ENCODE measurements around the gene FAM32A. TPM values are rescaled to one million over a fixed set of nuclear protein-coding genes. Genes with fewer than 3 reads are reported as not detected.

FAM32A gene
- total RNA-seq, 2 donors from 2014 or later: 74.8 to 75.5 TPM

- Histone ChIP-seq H3K9me3 (no peaks in the 10 kb centered on the region), H3K4me3 (no peak overlapping the region), H3K4me1 (ENCODE audit: control insufficient read depth in 1 of 2, low read depth in 2 of 2) (no peaks in the 10 kb centered on the region), H3K27ac (no peak overlapping the region), H3K36me3 (no peaks in the 10 kb centered on the region), H3K27me3 (replicated peaks; ENCODE audit: insufficient read depth) (no peaks in the 10 kb centered on the region)
- ATAC-seq (ENCODE audit: insufficient number of reproducible peaks, low FRiP score, low read depth) (no peak), DNase-seq (ENCODE audit: low spot score) (no peak)
- TF ChIP-seq CTCF (IDR thresholded peaks at IDR 0.05): no peak
These were observed 28.3 kb upstream of the FAM32A start for GRCh38 chr19:16156904-16157303.

GRCh38 chr19:16157601-16158000 lies 27.6 kb upstream of the FAM32A start:
- Histone ChIP-seq H3K9me3 (no peaks in the 10 kb centered on the region), H3K36me3 (no peaks in the 10 kb centered on the region), H3K27ac (no peak overlapping the region), H3K4me3 (no peak overlapping the region), H3K4me1 (ENCODE audit: control insufficient read depth in 1 of 2, low read depth in 2 of 2) (no peaks in the 10 kb centered on the region), H3K27me3 (replicated peaks; ENCODE audit: insufficient read depth) (no peaks in the 10 kb centered on the region)
- no peak for TF ChIP-seq CTCF (IDR thresholded peaks at IDR 0.05)
- ATAC-seq (ENCODE audit: insufficient number of reproducible peaks, low FRiP score, low read depth): no peak
- no peak for DNase-seq (ENCODE audit: low spot score)

- H3K4me3 ChIP-seq: no peak overlapping the region
These were observed 25.6 kb upstream of the FAM32A start for GRCh38 chr19:16159655-16160054.

GRCh38 chr19:16160445-16160942 lies 24.7 kb upstream of the FAM32A start:
- H3K4me1 ChIP-seq (ENCODE audit: control insufficient read depth in 1 of 2, low read depth in 2 of 2): no peaks in the 10 kb centered on the region
- H3K9me3 ChIP-seq: no peaks in the 10 kb centered on the region
- H3K27me3 ChIP-seq (replicated peaks; ENCODE audit: insufficient read depth): no peaks in the 10 kb centered on the region
- no peaks in the 10 kb centered on the region for H3K36me3 ChIP-seq
- DNase-seq (ENCODE audit: low spot score) (no peak), ATAC-seq (ENCODE audit: insufficient number of reproducible peaks, low FRiP score, low read depth) (no peak)
- TF ChIP-seq CTCF (IDR thresholded peaks at IDR 0.05): no peak
- H3K4me3 ChIP-seq: no peak overlapping the region
- H3K27ac ChIP-seq: no peak overlapping the region

More at GRCh38 chr19:16159655-16160054, 25.6 kb upstream of the FAM32A start:
- no peak for TF ChIP-seq CTCF (IDR thresholded peaks at IDR 0.05)
- DNase-seq (ENCODE audit: low spot score) (no peak), ATAC-seq (ENCODE audit: insufficient number of reproducible peaks, low FRiP score, low read depth) (no peak)
- Histone ChIP-seq H3K9me3 (no peaks in the 10 kb centered on the region), H3K27me3 (replicated peaks; ENCODE audit: insufficient read depth) (no peaks in the 10 kb centered on the region), H3K36me3 (no peaks in the 10 kb centered on the region), H3K4me1 (ENCODE audit: control insufficient read depth in 1 of 2, low read depth in 2 of 2) (no peaks in the 10 kb centered on the region), H3K27ac (no peak overlapping the region)

GRCh38 chr19:16160943-16161560 lies 24.2 kb upstream of the FAM32A start:
- Histone ChIP-seq H3K27ac (no peak overlapping the region), H3K36me3 (no peaks in the 10 kb centered on the region), H3K27me3 (replicated peaks; ENCODE audit: insufficient read depth) (no peaks in the 10 kb centered on the region), H3K4me1 (ENCODE audit: control insufficient read depth in 1 of 2, low read depth in 2 of 2) (no peaks in the 10 kb centered on the region), H3K9me3 (no peaks in the 10 kb centered on the region), H3K4me3 (no peak overlapping the region)
- DNase-seq (ENCODE audit: low spot score): no peak
- TF ChIP-seq CTCF (IDR thresholded peaks at IDR 0.05): no peak
- no peak for ATAC-seq (ENCODE audit: insufficient number of reproducible peaks, low FRiP score, low read depth)

Data from thoracic aorta (tissue), 2 donors.